Thyroid gland (tissue), 4 donors: ENCODE data around the gene ZBTB7B.

Experiments
- POLR2A ChIP-seq, 2 donors: fragments of 450-650 bp; IDR thresholded peaks; one replicate each; pipeline ENCODE4 v1.6.1; 2017; ENCODE audit warnings: antibody characterized with exemption in 2 of 2, mild to moderate bottlenecking in 2 of 2, moderate library complexity in 1 of 2
- TF ChIP-seq, protein P1 (sequence below), 6 experiments: fragments of 200-600 bp in 3 of 6; fragments of 450-650 bp in 3 of 6; sonication (generic) in 3 of 6; IDR thresholded peaks; one replicate each; pipeline ENCODE4 v1.5.1; 2016 to 2019; ENCODE audit warnings: antibody characterized with exemption in 6 of 6, mild to moderate bottlenecking in 2 of 6, inconsistent platforms in 1 of 6, moderate library complexity in 1 of 6

DNA sequence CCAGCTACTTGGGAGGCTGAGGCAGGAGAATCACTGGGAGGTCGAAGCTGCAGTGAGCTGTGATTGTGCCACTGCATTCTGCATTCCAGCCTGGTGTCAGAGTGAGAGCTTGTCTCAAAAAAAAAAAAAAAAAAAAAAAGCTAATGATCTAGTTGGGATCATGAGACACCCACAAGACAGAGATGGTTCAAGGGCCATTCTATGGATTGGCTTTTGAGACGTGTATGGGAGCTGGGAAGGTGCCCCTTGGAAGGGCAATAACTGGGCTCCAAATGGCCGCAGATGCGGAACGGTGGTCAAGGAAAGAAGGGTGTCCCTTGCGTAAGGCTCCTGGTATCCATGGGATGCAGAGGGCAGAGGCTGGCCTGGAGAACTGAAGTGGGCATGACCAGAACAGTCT is 41.8 kb downstream of the ZBTB7B start:
- TF ChIP-seq, protein P1, sequence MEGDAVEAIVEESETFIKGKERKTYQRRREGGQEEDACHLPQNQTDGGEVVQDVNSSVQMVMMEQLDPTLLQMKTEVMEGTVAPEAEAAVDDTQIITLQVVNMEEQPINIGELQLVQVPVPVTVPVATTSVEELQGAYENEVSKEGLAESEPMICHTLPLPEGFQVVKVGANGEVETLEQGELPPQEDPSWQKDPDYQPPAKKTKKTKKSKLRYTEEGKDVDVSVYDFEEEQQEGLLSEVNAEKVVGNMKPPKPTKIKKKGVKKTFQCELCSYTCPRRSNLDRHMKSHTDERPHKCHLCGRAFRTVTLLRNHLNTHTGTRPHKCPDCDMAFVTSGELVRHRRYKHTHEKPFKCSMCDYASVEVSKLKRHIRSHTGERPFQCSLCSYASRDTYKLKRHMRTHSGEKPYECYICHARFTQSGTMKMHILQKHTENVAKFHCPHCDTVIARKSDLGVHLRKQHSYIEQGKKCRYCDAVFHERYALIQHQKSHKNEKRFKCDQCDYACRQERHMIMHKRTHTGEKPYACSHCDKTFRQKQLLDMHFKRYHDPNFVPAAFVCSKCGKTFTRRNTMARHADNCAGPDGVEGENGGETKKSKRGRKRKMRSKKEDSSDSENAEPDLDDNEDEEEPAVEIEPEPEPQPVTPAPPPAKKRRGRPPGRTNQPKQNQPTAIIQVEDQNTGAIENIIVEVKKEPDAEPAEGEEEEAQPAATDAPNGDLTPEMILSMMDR (IDR thresholded peaks at IDR 0.05) = no peak
- no peak for TF ChIP-seq POLR2A (IDR thresholded peaks at IDR 0.05)
